Ascending aorta (tissue), 2 donors: ENCODE data around the gene MISP3. TPM values are rescaled to one million over a fixed set of nuclear protein-coding genes. Genes with fewer than 3 reads are reported as not detected.
A peak's percentile ranks its signal among the peaks of the same experiment; 100 is the strongest.
"Not testable (repeated sequence)": the region's sequence is repeated elsewhere in the genome, so short reads cannot be mapped to it uniquely, and the experiment has no call there.

Source experiments
- DNase-seq, 2 donors: peaks; one replicate each; pipeline ENCODE4 v3.0.0-alpha.2; 2019; ENCODE audit warnings: low spot score in 2 of 2
- H3K27ac ChIP-seq, 2 donors: fragments of 200-600 bp; sonication (generic); one replicate each; pipeline ENCODE4 v1.5.1; 2016 to 2017; ENCODE audit warnings: mild to moderate bottlenecking in 1 of 2
- H3K27me3 ChIP-seq: fragments of 200-600 bp; sonication (generic); one replicate; pipeline ENCODE4 v1.5.1; 2017
- H3K36me3 ChIP-seq, 2 donors: fragments of 200-600 bp; sonication (generic); one replicate each; pipeline ENCODE4 v1.5.1; 2016
- H3K4me1 ChIP-seq, 2 donors: fragments of 200-600 bp; sonication (generic); one replicate each; pipeline ENCODE4 v1.5.1; 2016 to 2017; ENCODE audit warnings: mild to moderate bottlenecking in 1 of 2
- H3K4me3 ChIP-seq, 2 donors: fragments of 200-600 bp; sonication (generic); one replicate each; pipeline ENCODE4 v1.5.1; 2016 to 2017; ENCODE audit warnings: mild to moderate bottlenecking in 1 of 2
- H3K9me3 ChIP-seq, 2 donors: fragments of 200-600 bp; sonication (generic); one replicate each; pipeline ENCODE4 v1.5.1; 2016
- CTCF ChIP-seq, 3 experiments: fragments of 200-600 bp in 2 of 3; fragments of 450-650 bp in 1 of 3; sonication (generic) in 2 of 3; IDR thresholded peaks; one replicate each; pipeline ENCODE4 v1.5.1; 2016 to 2019; ENCODE audit warnings: antibody characterized with exemption in 3 of 3, mild to moderate bottlenecking in 1 of 3, moderate library complexity in 1 of 3
- intact Hi-C: fragments of 100-400 bp; cut with DNase I; formaldehyde crosslinking; loops from one replicate; pipeline ENCODE4 v1.15.1; 2023
- total RNA-seq: library from RNA; depleted of rRNA; stranded (reverse); fragments of >200 nt; gene quantifications from one replicate; pipeline ENCODE4 v1.1.0, GENCODE V29; 2016

Gene MISP3
- total RNA-seq, 1 donor from 2014 or later, result 6.0 TPM

DNA sequence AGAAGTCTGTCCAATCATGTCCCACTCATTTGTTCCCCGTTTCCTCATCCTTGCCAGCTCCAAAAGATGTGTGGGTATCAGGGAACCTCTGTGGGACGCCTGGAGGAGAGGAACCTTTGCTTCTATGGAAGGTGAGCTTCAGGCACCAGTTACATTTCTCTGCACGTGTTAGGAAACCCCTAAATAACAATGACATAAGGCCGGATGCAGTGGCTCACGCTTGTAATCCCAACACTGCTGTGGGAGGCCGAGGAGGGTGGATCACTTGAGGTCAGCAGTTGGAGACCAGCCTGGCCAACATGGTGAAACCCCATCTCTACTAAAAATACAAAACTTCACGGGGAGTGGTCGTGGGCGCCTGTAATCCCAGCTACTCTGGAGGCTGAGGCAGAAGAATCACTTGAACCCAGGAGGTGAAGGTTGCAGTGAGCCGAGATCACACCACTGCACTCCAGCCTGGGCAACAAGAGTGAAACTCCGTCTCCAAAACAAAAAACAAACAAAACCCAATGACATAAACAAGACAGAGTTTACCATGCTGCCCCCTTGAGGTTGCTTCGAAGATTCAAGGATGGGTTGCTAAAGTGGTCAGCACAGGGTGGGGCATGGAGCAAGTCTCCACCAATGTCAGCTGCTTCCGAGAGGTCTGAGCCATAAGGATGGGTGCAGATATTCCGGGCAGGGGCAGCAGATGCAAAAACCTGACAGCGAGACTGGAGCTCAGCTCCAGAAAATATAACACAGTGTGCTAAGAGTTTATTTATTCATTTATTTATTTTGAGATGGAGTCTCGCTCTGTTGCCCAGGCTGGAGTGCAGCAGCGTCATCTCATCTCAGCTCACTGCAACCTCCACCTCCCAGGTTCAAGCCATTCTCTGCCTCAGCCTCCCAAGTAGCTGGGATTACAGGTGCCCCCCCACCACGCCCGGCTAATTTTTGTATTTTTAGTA, 29.7 kb upstream of the MISP3 start:
- H3K4me3 ChIP-seq, H3K36me3 ChIP-seq, H3K4me1 ChIP-seq, H3K27ac ChIP-seq, H3K27me3 ChIP-seq, DNase-seq, intact Hi-C loops, H3K9me3 ChIP-seq: not testable (repeated sequence)
- peak; percentile 14 to 56 (median 34) for TF ChIP-seq CTCF (IDR thresholded peaks at IDR 0.05)

- H3K36me3 ChIP-seq, H3K27me3 ChIP-seq, DNase-seq, H3K4me1 ChIP-seq, H3K9me3 ChIP-seq, intact Hi-C loops, H3K27ac ChIP-seq, H3K4me3 ChIP-seq: not testable (repeated sequence)
Measured at GRCh38 chr19:14047866-14048265, 24.7 kb upstream of the MISP3 start.

GRCh38 chr19:14048443-14049153, 24.0 kb upstream of the MISP3 start:
- H3K27me3 ChIP-seq, result no peaks in the 10 kb centered on the region
- no peak overlapping the region for H3K27ac ChIP-seq
- TF ChIP-seq CTCF (IDR thresholded peaks at IDR 0.05), result peak; percentile 41 to 70 (median 63)
- intact Hi-C loops, result no loop called here
- no peaks in the 10 kb centered on the region for H3K4me1 ChIP-seq
- DNase-seq, result no peak
- no peaks in the 10 kb centered on the region for H3K36me3 ChIP-seq
- no peaks in the 10 kb centered on the region for H3K9me3 ChIP-seq
- no peak overlapping the region for H3K4me3 ChIP-seq

- no peaks in the 10 kb centered on the region for H3K27me3 ChIP-seq
- DNase-seq, result no peak
- intact Hi-C loops, result no loop called here
- H3K4me3 ChIP-seq, result no peak overlapping the region
- no peak for TF ChIP-seq CTCF (IDR thresholded peaks at IDR 0.05)
- H3K36me3 ChIP-seq, result no peaks in the 10 kb centered on the region
- H3K4me1 ChIP-seq, result no peaks in the 10 kb centered on the region
- H3K9me3 ChIP-seq, result no peaks in the 10 kb centered on the region
- no peak overlapping the region for H3K27ac ChIP-seq
Measured at GRCh38 chr19:14050512-14050911, 22.1 kb upstream of the MISP3 start.

GRCh38 chr19:14050961-14051360, 21.6 kb upstream of the MISP3 start:
- H3K9me3 ChIP-seq, H3K36me3 ChIP-seq, H3K4me1 ChIP-seq, H3K4me3 ChIP-seq, intact Hi-C loops, H3K27ac ChIP-seq, DNase-seq, H3K27me3 ChIP-seq: not testable (repeated sequence)

GRCh38 chr19:14051980-14052379, 20.6 kb upstream of the MISP3 start:
- DNase-seq, result no peak
- intact Hi-C loops, result no loop called here
- H3K36me3 ChIP-seq, result no peaks in the 10 kb centered on the region
- no peak overlapping the region for H3K4me3 ChIP-seq
- no peaks in the 10 kb centered on the region for H3K27me3 ChIP-seq
- TF ChIP-seq CTCF (IDR thresholded peaks at IDR 0.05), result no peak
- no peak overlapping the region for H3K27ac ChIP-seq
- H3K4me1 ChIP-seq, result no peaks in the 10 kb centered on the region
- H3K9me3 ChIP-seq, result no peaks in the 10 kb centered on the region
